Measurements from ENCODE around the gene TCL1B.
"Not testable (repeated sequence)": the region's sequence is repeated elsewhere in the genome, so short reads cannot be mapped to it uniquely, and the experiment has no call there.

Gene TCL1B, protein sequence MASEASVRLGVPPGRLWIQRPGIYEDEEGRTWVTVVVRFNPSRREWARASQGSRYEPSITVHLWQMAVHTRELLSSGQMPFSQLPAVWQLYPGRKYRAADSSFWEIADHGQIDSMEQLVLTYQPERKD

DNA sequence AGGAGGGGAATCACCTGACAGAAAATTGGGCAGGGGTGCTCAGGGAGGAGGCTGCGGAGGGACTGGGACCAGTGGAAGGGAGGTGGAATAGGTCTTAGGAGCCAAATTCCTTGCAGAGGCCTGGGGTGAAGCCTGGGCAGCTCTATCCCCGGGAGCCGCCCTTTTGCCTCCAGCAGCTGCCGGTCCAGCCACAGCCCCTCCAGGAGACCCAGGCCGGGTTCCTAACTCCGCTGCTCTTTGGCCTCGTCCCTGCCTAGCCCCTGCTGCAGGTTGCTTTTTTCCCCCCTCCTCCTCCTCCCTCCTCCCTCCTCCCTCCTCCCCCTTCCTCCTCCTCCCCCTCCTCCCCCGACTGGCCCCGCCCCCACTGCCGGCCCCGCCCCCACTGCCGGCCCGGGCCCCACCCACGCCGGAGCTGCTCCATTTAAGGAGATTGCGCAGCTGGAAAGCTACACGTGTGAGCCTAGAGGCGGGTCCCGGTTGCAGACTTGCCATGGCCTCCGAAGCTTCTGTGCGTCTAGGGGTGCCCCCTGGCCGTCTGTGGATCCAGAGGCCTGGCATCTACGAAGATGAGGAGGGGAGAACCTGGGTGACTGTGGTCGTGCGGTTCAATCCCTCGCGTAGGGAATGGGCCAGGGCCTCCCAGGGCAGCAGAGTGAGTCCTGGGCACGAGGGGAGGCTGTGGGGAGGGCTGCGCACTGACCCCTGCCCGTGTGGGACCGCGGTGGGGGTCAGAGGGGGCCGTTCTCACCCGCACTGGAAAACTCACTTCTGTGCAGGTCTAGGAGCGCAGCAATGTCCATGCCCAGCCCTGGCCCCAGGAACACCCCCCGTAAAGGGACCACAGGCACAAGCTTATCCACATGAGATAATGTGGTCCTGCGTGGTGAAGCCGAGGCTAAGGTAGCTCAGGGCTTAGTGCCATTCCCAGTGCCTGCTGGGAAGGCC is at the start of gene TCL1B:
Gene TCL1B, plus strand, starts transcription at position 449 of the 945 bp plus-strand sequence. Its CDS starts 42 bp downstream, at position 491.
- no peak for DNase-seq

DNA sequence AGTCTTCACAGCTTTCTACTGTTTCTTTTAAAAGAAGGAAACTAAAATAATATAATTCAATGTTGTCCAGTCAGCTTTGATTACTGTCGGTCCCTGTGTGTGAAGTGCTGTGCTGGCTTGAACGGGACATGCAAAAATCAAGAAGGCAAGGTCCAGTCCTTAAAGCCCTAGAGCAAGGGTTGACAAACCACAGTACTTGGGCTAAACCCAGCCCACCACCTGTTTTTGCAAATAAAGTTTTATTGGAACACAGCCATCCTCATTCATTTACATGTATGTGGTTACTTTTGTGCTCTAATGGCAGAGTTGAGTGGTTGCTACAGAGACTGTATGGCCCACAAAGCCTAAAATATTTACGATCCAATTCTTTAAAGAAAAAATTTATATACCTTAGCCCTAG is 41.2 kb upstream of the TCL1B start:
- DNase-seq: no peak

DNA sequence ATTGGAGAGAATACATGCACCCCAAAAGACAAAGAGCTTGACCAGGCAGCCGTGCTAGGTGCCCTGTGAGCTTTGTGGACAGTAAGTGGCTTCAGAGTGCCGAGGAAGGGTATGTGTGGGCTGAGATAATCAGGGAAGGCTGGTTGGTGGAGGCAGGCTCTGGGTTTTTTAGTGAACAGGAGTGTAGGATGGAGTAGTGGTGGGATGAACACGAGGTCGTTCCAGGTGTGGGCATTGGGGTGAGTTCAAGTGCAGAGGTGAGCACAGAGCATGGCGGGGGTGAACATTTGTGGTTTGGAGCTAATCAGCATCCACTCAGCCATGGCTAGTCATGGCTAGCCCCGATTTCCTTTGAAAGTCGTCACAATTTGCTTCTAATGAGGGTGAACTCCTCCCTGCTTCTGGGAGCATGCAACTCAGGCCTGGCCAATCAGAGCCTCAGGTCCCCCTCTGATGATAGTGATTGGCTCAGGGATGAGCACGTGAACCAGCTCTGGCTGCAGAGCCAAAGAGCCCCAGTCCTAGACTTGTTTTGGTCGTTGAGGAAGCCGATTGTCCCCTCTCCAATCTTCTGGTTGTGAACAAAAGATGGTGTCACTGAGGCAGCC is 40.7 kb upstream of the TCL1B start:
- DNase-seq: no peak

DNA sequence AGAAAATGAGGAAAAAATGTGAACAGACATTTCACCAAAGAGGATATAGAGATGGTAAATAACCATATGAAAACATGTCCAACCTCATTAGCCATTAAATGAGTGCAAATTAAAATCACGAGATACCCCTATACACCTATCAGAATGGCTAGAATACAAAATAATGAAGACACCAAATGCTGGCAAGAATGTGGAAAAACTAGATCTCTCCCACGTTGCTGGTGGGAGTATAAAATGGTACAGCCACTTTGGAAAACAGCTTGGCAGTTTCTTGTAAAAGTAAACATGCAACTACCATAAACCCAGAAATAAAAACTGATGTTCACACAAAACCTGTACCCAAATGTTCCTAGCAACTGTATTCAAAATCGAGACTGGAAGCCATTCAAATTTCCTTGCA is 38.3 kb upstream of the TCL1B start:
- DNase-seq: no peak

DNA sequence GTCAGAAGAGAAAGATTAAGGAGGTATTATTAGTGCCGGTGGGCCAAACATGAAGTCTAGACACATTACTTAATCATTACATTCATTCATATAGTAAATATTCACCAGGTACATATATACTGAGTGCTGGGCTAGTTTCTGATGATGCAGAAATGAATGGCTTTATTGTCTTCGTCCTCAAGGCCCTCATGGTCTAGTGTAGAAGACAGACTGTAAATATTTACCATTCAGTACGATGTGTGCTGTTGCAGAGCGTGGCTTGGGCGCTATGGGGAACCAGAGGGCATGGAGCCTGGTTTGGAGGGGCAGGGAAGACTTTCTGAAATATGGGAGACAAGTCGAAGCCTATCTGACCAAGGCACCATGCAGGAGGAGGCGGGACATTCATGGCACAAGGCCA is 37.0 kb upstream of the TCL1B start:
- DNase-seq: no peak

DNA sequence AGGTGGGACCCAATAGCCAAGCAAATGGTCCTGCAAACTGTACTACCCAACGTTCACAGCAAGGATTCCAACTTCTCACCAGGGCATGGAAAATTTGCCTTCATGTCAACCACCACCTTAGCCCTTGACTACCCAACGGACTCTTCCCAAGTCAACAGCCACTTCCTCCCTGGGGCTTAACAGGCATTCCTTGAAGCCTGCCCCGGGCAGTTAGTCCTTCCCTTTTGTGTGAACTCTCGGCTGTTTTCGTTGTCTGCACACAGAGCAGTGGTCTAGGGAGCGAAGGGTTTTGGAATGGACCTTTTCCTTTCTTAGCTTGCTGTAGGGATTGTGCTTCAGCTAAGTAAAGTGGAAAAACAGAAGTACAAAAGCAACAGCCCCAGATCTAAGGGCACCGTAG is 35.2 kb upstream of the TCL1B start:
- no peak for DNase-seq

DNA sequence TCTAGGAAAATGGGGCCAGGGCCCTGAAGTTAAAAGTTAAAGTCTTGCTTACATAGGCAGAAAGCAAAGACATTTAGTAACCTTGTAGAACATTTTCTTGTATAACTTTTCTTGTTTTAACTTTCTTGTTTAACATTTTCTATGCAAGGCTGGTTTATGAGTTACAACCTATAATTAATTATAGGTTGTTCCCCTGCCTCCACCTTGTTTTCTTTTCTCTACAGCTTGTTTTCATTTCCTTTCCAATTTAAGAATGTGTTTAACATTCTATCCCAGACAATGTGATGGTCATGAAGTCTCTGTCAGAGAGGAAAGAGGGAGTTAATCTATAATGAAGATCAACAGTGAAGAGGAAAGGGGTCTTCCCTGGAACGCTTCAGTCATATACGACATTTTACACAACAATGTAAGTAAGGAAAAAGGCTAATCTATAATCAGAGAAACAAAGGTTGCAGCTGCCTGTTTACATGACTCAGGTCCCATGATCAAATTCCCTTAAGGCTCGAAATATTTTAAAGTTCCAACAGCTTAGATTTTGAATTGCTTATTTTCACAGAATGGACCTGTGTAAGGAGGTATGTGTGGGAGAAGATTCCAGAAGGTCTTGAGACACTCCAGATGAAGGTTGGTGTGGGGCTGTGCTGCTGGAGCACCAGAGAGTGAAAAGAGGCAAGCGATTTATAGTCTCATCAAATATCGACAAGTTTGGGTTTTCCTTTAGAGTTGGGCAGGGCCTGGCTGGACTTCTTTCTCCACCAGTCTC is 34.2 kb upstream of the TCL1B start:
- DNase-seq: no peak

DNA sequence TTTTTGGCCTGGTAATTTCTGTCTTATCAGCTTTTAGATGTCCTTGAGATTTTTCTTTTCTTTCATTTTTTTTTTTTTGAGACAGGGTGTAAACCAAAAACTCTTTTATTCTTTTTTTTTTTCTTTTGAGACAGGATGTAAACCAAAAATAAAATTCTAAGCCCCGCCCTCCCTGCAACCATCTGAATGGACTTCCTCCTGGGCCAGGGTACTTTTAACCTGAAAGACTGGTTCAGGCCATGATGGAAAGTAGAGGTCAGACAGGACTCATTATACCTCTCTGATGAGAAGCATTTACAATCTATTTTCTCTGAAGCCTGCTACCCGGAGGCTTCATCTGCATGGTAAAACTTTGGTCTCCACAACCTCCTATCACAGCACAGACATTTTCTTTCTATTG is 33.5 kb upstream of the TCL1B start:
- DNase-seq: no peak

DNA sequence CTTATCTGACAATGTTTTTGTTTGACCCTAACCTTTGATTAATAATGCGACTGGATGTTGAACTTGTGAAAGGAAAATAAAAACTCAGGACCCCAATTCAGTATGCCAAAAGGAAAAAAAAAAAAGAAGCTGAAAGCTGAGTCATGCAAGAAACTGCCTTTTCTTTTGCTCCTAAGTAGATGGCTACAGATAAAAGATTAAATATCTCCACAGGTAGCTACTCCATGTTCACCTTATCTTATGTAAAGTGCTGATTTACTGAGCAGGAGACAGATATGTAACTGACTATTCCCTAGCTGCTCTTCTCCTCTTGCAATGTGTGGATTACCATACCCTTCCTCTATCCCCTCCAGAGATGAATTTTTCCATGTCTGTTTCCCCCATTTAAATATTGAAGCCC is 30.8 kb upstream of the TCL1B start:
- DNase-seq: no peak

DNA sequence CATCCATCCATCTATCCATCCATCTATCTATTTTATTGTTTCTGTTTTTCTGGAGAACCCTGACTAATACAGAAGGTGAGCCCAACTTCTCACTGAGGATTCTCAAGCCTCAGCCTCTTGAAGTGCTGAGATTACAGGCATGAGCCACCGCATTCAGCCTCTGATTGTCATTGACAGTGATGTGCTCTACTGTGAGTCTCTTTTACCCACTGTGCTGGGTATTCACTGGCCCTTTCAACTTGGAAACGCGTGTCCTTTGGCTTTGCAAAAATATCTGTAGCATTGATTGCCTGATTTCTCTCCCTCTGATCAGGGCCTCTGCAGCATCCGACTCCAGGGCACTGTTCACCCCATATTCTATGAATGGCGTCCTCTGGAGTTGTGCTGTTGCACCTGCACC is 29.6 kb upstream of the TCL1B start:
- DNase-seq: no peak

DNA sequence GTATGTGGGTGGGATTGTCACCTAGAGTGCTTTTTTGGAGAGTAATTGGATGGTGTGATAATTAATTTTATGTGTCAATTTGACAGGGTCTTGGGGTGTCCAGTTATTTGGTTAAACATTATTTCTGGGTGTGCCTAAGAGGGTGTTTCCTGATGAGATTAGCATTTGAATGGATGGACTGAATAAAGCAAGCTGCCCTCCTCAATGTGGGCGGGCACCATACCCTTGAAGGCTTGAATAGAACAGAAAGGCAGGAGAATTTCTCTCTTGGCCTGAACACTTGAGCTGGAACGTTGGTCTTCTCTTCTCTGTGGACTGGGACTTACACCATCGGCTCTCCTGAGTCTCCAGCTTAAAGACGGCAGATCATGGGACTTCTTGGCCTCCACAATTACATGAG is 28.8 kb upstream of the TCL1B start:
- DNase-seq: no peak

DNA sequence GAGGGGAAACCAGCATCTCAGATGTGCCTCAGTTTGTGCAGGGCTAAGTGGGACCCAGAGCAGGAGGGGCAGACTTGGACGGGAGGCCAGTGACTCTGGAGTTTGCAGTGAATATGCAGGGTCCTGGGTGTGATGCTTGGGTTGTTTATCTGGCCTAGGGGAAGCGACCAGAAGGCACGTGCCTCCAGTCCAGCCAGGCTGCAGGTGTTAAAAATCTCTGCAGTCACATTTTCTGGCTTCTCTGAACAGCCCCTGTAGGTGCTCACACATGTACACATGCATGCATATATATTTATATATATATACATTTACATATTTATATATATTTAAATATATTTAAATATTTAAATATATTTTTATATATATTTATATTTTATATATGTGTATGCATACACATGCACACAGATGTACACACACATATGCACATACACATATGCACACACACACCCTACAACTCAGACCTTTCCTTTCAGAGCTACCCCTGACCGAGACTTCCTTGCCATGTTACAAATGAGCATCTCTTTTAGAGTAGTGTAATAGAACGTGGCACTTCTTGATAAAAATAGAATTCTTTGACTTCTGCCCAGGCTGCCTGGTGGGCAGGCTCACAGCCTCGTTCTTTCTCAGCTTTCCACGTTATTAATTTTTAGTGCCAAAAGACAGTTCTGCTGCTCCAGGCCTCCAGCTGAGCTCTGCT is 26.8 kb upstream of the TCL1B start:
- no peak for DNase-seq

DNA sequence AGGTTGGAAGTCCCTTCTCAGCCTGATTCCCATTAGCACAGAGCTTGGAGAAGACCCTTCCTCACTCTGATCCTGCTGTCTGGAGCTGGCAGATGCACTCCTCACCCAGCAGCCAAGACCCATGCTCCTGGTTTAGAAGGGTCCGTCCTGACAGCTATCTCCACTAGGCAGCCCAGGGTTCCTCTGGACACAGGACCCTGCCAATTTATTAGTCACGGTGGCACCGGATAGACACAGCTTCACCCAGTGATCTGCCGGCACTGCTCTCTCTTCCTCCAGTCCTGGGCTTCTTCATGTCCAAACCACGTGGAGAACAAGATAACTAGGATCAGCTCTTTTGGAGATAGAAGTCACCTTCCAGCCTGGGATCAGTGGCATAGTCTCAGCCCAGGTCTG is 26.2 kb upstream of the TCL1B start:
- DNase-seq: no peak

DNA sequence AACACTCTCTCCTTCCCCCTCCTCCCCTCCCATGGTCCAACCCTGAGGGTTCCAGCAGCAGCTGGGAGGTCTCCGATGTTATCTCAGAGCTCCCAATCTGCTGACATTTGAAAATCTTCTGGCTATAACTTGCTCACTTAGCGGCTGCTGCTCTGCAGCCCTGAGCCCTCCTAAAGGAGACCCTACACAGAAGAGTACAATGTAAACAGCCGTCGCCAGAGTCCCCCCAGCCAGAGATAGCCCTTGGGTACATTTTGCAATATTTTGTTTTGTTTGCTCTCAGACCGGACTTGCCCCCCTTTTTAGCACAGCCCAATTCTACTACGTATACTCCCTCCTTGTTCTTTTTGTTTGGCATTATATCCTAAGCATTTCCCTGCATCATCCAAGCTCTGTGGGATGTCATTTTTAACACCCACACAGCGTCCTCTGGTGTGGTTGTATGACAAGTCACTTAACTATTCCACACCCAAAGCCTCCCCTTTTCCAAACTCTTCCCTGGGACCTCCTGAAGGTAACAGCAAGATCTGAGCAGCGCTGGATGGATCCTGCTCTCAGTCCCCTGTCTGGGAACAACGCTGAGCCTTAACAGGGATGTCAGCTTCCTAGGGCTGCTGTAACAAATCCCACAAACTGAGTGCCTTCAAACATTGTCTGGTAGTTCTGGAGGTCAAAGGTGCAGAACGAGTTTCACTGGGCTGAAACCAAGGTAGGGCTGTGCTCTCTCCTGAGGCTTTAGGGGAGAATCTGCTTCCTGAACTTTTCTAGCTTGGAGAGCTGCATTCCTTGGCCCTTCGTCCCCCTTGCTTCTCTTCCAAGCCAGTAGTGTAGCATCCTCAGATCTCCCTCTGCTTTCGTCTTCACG is 25.3 kb upstream of the TCL1B start:
- DNase-seq: no peak

DNA sequence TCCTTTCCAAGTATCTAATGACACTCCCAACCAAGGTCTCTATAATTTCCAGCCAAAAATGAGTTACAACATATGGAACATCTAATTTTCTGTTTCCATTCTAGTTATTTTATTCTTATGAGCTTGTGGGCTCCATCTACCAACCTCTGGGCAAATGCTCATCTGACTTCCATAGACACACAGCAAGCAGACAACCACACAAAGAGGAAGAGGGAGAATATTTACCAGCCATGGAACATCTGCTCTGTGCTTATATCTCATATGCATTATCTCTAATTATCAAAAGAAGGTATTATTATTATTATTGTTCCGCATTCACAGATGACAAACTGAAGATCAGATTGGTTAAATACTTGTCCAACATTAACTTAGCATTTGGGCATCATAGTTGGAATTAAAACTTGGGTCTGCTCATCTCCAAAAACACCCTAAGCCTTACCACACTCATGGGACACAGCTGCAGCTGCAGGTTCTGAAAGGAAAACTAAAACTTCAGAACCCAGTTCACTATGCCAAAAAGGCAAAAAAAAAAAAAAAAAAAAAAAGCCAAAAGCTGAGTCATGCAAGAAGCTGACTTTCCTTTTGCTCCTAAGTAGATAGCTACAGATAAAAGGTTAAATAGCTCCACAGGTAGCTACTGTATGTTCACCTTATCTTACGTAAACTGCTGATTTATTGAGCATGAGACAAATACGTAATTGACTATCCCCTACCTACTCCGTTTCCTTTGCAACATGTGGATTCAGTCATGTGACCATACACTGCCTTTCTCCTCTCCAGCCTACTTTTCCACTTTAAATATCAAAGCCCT is 23.6 kb upstream of the TCL1B start:
- no peak for DNase-seq

DNA sequence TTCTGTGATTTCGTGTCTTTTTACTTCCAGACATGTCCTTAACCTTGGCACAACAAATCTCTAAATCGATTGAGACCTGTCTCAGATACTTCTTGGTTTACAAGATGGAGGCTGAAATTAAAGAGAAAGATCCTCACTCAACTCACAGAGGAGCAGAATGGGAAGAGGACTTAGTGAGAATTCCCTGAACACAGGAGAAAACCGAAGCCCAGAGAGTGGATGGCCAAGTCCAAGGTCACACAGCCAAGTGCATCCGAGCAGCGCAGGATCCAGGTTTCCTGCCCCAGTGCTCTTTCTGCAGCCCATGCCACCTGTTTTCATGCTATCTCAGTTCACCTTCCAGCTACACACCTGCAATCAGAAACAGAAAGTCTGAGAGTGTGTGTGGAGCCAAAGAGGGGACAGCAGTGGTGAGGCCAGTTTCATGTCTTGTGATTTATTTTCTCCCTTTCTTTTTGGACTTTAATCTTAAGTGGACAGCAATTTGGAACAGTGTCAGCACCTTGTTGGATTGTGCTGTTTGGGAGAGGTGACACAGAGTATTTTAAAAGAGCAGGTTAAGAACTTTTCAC is 22.9 kb upstream of the TCL1B start:
- no peak for DNase-seq

DNA sequence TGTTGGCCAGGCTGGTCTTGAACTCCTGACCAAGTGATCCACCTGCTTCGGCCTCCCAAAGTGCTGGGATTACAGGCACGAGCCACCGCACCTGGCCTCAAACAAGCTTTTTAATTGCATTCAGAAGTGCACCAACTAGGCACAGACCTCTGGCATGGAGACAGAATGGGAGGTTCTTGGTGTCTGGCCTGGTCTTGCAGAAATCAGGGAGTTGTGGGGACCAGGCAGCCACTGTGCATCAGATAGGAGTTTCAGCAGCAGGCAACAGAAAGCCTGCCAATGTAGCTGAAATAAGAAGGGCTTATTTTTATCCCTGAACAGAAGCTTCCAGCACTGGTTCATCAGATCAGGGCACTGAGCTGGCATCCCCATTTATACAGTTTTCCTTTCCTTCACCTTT is 22.2 kb upstream of the TCL1B start:
- DNase-seq: no peak

DNA sequence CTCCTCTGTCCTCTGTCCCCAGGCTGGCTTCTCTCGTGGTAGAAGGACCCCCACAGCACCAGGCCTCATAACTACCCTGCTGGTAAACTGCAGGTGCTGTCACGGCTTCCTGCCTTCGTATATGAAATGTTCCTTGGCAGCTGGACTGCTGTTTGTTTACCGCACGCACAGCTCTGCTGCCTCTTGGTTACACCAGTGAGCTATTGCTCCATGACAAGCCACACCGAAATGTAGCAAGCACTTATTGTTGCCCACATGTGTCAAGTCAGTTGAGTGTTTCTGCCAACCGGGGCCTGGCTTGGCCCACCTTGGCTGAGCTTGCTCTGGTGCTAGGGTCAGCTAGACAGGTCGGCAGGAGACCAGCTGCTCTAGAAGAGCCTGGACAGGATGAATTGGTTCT is 21.7 kb upstream of the TCL1B start:
- no peak for DNase-seq

DNA sequence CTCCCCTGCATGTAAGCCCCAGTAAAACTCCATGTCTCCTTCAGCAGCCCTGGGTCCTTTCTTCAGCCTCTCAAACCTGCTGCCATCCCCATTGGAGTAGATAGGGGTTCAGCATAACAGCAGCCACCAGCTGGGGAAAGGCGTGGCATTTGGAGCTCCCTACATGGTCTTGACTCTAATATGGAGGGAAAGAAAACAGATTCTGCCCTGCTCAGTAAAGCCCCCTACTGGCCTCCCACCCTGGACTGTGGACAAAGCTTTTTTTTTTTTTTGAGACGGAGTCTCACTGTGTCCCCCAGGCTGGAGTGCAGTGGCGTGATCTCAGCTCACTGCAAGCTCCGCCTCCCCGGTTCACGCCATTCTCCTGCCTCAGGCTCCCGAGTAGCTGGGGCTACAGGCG is 20.7 kb upstream of the TCL1B start:
- not testable (repeated sequence) for DNase-seq

DNA sequence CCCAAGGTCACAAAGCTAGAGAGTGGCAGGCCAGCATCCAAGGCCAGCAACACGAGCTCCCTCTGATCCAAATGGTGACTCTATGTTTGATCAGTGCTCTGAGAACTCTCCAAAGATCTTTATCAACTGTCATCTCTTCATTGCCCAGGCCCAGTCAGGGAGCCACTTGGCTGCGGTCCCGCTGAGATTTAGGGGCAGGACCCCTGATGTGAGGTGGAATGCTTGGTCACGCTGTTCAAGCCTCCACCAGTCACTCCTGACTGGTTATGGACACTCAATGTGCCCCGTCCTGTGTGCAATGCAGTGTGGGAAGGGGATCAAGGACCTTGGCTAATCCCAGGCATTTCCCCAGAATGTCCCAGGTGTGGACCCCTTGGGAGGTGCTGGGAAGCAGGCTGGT is 19.8 kb upstream of the TCL1B start:
- DNase-seq: no peak
